HEK293 (cell line): ENCODE data around the gene ADA.

Source experiments
- CTCF ChIA-PET: fragments of 350-600 bp; formaldehyde crosslinking; extraction: SDS; loops from one replicate; lab custom pipeline; 2021; ENCODE audit warnings: antibody characterized with exemption; lab: Yijun Ruan, JAX
- POLR2A ChIA-PET: fragments of 300-600 bp; formaldehyde crosslinking; extraction: SDS; loops from one replicate; lab custom pipeline; 2020; ENCODE audit warnings: antibody characterized with exemption, inconsistent platforms; lab: Yijun Ruan, JAX
- H3K27ac ChIP-seq: fragments of 200-500 bp; sonication (Bioruptor generic); 2 replicates; pipeline ENCODE4 v1.5.1; 2014; ENCODE audit warnings: low read depth, low read length, control low read depth, inconsistent platforms; ENCODE audit errors: extremely low read depth
- H3K36me3 ChIP-seq, 2 experiments: fragments of 200-500 bp in 1 of 2; sonication (Bioruptor generic) in 1 of 2; 1 replicate in 1 of 2; 2 replicates in 1 of 2; pipeline ENCODE4 v1.5.1; 2014 to 2017; ENCODE audit warnings: inconsistent platforms in 2 of 2, low read length in 2 of 2; ENCODE audit not compliant: control insufficient read depth in 2 of 2, insufficient read depth in 1 of 2
- H3K4me1 ChIP-seq: fragments of 200-500 bp; sonication (Bioruptor generic); 2 replicates; pipeline ENCODE4 v1.5.1; 2014; ENCODE audit warnings: mild to moderate bottlenecking, low read length, inconsistent platforms; ENCODE audit not compliant: control insufficient read depth, insufficient read depth
- H3K4me3 ChIP-seq: 2 replicates; pipeline ENCODE4 v1.5.1; 2011; ENCODE audit warnings: low read depth, mild to moderate bottlenecking, control low read depth, low read length, moderate library complexity
- H3K9me3 ChIP-seq: fragments of 200-500 bp; sonication (Bioruptor generic); 2 replicates; pipeline ENCODE4 v1.5.1; 2014; ENCODE audit warnings: low read depth, low read length, inconsistent platforms; ENCODE audit not compliant: control insufficient read depth, insufficient read depth
- EGR2 ChIP-seq: fragments of 450-650 bp; formaldehyde crosslinking; IDR thresholded peaks from 2 replicates; pipeline ENCODE4 v1.5.1; 2016; ENCODE audit warnings: low read depth, missing biosample characterization, missing genetic modification characterization
- GFI1B ChIP-seq: fragments of 450-650 bp; formaldehyde crosslinking; IDR thresholded peaks from 2 replicates; pipeline ENCODE4 v1.5.1; 2016; ENCODE audit warnings: missing biosample characterization, missing genetic modification characterization
- KLF9 ChIP-seq: fragments of 450-650 bp; formaldehyde crosslinking; IDR thresholded peaks from 2 replicates; pipeline ENCODE4 v1.5.1; 2016; ENCODE audit warnings: missing biosample characterization, missing genetic modification characterization, low read depth
- PRDM1 ChIP-seq: fragments of 450-650 bp; formaldehyde crosslinking; IDR thresholded peaks from 2 replicates; pipeline ENCODE4; 2016; ENCODE audit warnings: missing biosample characterization, missing genetic modification characterization
- ZBTB48 ChIP-seq: fragments of 450-650 bp; formaldehyde crosslinking; IDR thresholded peaks from 2 replicates; pipeline ENCODE4 v1.5.1; 2016; ENCODE audit warnings: missing biosample characterization, missing genetic modification characterization
- ZBTB8A ChIP-seq: fragments of 450-650 bp; formaldehyde crosslinking; IDR thresholded peaks from 2 replicates; pipeline ENCODE4 v1.5.1; 2016; ENCODE audit warnings: missing biosample characterization, missing genetic modification characterization
- ZFP69B ChIP-seq: fragments of 450-650 bp; formaldehyde crosslinking; IDR thresholded peaks from 2 replicates; pipeline ENCODE4 v1.5.1; 2016; ENCODE audit warnings: missing biosample characterization, missing genetic modification characterization
- ZNF404 ChIP-seq: fragments of 450-650 bp; formaldehyde crosslinking; IDR thresholded peaks from 2 replicates; pipeline ENCODE4 v1.5.1; 2017; ENCODE audit warnings: missing biosample characterization, missing genetic modification characterization
- ZNF560 ChIP-seq: fragments of 450-650 bp; formaldehyde crosslinking; IDR thresholded peaks from 2 replicates; pipeline ENCODE4 v1.5.1; 2017; ENCODE audit warnings: missing biosample characterization, missing genetic modification characterization, borderline replicate concordance
- ZNF654 ChIP-seq: fragments of 450-650 bp; formaldehyde crosslinking; IDR thresholded peaks from 2 replicates; pipeline ENCODE4 v1.5.1; 2016; ENCODE audit warnings: low read depth, missing biosample characterization, missing genetic modification characterization
- ZNF768 ChIP-seq: fragments of 450-650 bp; formaldehyde crosslinking; IDR thresholded peaks from 2 replicates; pipeline ENCODE4 v1.5.1; 2018; ENCODE audit warnings: missing biosample characterization, mild to moderate bottlenecking, missing genetic modification characterization
- TF ChIP-seq, protein P1 (sequence below): fragments of 450-650 bp; formaldehyde crosslinking; conservative IDR thresholded peaks from 2 replicates; pipeline ENCODE4 v1.5.1; 2016; ENCODE audit warnings: low read depth, missing biosample characterization, missing genetic modification characterization
- TF ChIP-seq, protein P2 (sequence below): fragments of 450-650 bp; formaldehyde crosslinking; IDR thresholded peaks from 2 replicates; pipeline ENCODE4 v1.5.1; 2016; ENCODE audit warnings: missing biosample characterization, missing genetic modification characterization
- TF ChIP-seq, protein P3 (sequence below): fragments of 450-650 bp; formaldehyde crosslinking; IDR thresholded peaks from 2 replicates; pipeline ENCODE4 v1.5.1; 2016; ENCODE audit warnings: missing biosample characterization, missing genetic modification characterization, borderline replicate concordance
- TF ChIP-seq, protein P4 (sequence below): fragments of 450-650 bp; formaldehyde crosslinking; IDR thresholded peaks from 2 replicates; pipeline ENCODE4 v1.5.1; 2016; ENCODE audit warnings: missing biosample characterization, missing genetic modification characterization

The ADA gene

DNA sequence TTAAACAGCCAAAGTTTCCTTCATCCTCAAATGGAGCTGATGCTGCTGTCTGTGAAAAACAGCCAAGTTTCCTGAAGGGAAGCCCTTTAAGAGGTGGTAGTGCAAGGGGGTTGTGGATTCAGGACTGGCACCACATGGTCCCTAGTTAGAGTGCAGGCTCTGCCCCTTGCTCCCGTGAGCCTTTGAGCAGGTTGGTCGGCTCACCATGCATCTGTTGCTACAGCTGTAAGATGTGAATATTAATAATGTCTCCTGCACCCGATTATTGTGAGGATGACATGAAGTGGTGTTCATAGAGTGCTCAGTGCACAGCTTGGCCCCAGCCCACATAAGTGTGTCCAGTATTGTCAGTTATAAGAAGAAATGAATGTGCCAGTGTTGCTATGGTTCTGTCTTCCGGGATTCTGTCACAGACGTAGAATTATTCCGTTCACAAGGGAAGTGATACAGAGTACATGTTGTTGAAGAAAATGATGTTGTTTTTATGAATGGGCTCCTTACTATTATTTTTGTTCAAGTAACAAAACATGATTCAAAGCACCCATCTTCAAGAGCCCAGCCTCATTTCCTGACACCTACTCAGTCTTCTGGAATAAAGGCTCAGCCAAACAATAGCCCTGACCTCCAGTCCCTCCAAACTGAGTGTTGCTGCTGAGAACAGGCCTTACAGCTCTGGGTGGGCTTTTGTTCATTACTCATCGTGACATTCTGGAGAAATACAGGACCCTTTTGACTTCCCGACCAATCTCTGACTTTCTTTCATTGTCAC, 72.0 kb downstream of the ADA start (continued):
- TF ChIP-seq, protein P1, sequence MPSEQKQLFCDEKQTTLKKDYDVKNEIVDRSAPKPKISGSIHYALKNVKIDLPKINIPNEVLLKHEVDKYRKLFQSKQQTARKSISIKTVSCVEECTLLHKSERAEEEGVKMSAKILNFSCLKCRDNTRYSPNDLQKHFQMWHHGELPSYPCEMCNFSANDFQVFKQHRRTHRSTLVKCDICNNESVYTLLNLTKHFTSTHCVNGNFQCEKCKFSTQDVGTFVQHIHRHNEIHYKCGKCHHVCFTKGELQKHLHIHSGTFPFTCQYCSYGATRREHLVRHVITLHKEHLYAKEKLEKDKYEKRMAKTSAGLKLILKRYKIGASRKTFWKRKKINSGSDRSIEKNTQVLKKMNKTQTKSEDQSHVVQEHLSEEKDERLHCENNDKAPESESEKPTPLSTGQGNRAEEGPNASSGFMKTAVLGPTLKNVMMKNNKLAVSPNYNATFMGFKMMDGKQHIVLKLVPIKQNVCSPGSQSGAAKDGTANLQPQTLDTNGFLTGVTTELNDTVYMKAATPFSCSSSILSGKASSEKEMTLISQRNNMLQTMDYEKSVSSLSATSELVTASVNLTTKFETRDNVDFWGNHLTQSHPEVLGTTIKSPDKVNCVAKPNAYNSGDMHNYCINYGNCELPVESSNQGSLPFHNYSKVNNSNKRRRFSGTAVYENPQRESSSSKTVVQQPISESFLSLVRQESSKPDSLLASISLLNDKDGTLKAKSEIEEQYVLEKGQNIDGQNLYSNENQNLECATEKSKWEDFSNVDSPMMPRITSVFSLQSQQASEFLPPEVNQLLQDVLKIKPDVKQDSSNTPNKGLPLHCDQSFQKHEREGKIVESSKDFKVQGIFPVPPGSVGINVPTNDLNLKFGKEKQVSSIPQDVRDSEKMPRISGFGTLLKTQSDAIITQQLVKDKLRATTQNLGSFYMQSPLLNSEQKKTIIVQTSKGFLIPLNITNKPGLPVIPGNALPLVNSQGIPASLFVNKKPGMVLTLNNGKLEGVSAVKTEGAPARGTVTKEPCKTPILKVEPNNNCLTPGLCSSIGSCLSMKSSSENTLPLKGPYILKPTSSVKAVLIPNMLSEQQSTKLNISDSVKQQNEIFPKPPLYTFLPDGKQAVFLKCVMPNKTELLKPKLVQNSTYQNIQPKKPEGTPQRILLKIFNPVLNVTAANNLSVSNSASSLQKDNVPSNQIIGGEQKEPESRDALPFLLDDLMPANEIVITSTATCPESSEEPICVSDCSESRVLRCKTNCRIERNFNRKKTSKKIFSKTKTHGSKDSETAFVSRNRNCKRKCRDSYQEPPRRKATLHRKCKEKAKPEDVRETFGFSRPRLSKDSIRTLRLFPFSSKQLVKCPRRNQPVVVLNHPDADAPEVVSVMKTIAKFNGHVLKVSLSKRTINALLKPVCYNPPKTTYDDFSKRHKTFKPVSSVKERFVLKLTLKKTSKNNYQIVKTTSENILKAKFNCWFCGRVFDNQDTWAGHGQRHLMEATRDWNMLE (tag by site-specific recombination): no peak
- TF ChIP-seq GFI1B (tag by site-specific recombination) (no peak), KLF9 (no peak), ZNF768 (tag by site-specific recombination) (no peak), ZFP69B (tag by site-specific recombination) (no peak), ZNF404 (tag by site-specific recombination) (no peak)
- TF ChIP-seq, all 188 proteins: peak for 0

DNA sequence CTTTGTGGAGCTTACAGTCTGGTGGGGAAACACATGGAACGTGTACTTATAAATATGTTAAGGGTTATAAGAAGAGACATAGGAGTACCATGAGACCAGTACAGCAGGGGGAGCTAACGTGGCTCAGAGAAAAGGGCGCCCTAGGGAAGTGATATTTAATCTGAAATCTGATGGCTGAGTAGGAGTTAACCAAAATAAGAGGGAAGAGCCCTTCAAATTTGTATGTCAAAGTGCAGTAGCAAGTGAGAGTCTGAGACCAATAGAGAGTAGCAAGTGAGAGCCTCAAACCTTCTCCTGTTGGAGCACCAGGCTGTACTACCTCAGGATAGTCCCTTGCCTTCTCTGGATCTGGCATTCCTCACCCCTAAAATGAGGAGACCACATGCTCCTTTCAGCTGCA, 75.2 kb downstream of the ADA start:
- no peaks in the 10 kb centered on the region for H3K9me3 ChIP-seq
- H3K36me3 ChIP-seq: no peaks in the 10 kb centered on the region
- no peak overlapping the region for H3K27ac ChIP-seq
- no peak overlapping the region for H3K4me3 ChIP-seq
- H3K4me1 ChIP-seq: peaks cover 5% of the 10 kb centered on the region
- CTCF ChIA-PET: interaction anchor here (0.5 to 2.2 kb wide), 13 partner anchors 9 to 312 kb away, joined by 3 to 10 read pairs (median 4); no protein-coding TSS in a partner anchor
- POLR2A ChIA-PET: no interaction called here
- TF ChIP-seq ZBTB48 (tag by site-specific recombination) (no peak), ZNF654 (tag by site-specific recombination) (peak; percentile 23), EGR2 (peak; percentile 21; the same call in 1 of the 2 replicates), ZBTB8A (no peak), ZNF560 (tag by site-specific recombination) (no peak), PRDM1 (tag by site-specific recombination) (peak; percentile 82)
- TF ChIP-seq, protein P2, sequence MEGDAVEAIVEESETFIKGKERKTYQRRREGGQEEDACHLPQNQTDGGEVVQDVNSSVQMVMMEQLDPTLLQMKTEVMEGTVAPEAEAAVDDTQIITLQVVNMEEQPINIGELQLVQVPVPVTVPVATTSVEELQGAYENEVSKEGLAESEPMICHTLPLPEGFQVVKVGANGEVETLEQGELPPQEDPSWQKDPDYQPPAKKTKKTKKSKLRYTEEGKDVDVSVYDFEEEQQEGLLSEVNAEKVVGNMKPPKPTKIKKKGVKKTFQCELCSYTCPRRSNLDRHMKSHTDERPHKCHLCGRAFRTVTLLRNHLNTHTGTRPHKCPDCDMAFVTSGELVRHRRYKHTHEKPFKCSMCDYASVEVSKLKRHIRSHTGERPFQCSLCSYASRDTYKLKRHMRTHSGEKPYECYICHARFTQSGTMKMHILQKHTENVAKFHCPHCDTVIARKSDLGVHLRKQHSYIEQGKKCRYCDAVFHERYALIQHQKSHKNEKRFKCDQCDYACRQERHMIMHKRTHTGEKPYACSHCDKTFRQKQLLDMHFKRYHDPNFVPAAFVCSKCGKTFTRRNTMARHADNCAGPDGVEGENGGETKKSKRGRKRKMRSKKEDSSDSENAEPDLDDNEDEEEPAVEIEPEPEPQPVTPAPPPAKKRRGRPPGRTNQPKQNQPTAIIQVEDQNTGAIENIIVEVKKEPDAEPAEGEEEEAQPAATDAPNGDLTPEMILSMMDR (tag by site-specific recombination): peak; percentile 45
- TF ChIP-seq, protein P3, sequence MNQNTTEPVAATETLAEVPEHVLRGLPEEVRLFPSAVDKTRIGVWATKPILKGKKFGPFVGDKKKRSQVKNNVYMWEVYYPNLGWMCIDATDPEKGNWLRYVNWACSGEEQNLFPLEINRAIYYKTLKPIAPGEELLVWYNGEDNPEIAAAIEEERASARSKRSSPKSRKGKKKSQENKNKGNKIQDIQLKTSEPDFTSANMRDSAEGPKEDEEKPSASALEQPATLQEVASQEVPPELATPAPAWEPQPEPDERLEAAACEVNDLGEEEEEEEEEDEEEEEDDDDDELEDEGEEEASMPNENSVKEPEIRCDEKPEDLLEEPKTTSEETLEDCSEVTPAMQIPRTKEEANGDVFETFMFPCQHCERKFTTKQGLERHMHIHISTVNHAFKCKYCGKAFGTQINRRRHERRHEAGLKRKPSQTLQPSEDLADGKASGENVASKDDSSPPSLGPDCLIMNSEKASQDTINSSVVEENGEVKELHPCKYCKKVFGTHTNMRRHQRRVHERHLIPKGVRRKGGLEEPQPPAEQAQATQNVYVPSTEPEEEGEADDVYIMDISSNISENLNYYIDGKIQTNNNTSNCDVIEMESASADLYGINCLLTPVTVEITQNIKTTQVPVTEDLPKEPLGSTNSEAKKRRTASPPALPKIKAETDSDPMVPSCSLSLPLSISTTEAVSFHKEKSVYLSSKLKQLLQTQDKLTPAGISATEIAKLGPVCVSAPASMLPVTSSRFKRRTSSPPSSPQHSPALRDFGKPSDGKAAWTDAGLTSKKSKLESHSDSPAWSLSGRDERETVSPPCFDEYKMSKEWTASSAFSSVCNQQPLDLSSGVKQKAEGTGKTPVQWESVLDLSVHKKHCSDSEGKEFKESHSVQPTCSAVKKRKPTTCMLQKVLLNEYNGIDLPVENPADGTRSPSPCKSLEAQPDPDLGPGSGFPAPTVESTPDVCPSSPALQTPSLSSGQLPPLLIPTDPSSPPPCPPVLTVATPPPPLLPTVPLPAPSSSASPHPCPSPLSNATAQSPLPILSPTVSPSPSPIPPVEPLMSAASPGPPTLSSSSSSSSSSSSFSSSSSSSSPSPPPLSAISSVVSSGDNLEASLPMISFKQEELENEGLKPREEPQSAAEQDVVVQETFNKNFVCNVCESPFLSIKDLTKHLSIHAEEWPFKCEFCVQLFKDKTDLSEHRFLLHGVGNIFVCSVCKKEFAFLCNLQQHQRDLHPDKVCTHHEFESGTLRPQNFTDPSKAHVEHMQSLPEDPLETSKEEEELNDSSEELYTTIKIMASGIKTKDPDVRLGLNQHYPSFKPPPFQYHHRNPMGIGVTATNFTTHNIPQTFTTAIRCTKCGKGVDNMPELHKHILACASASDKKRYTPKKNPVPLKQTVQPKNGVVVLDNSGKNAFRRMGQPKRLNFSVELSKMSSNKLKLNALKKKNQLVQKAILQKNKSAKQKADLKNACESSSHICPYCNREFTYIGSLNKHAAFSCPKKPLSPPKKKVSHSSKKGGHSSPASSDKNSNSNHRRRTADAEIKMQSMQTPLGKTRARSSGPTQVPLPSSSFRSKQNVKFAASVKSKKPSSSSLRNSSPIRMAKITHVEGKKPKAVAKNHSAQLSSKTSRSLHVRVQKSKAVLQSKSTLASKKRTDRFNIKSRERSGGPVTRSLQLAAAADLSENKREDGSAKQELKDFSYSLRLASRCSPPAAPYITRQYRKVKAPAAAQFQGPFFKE (tag by site-specific recombination): no peak
- TF ChIP-seq, protein P4, sequence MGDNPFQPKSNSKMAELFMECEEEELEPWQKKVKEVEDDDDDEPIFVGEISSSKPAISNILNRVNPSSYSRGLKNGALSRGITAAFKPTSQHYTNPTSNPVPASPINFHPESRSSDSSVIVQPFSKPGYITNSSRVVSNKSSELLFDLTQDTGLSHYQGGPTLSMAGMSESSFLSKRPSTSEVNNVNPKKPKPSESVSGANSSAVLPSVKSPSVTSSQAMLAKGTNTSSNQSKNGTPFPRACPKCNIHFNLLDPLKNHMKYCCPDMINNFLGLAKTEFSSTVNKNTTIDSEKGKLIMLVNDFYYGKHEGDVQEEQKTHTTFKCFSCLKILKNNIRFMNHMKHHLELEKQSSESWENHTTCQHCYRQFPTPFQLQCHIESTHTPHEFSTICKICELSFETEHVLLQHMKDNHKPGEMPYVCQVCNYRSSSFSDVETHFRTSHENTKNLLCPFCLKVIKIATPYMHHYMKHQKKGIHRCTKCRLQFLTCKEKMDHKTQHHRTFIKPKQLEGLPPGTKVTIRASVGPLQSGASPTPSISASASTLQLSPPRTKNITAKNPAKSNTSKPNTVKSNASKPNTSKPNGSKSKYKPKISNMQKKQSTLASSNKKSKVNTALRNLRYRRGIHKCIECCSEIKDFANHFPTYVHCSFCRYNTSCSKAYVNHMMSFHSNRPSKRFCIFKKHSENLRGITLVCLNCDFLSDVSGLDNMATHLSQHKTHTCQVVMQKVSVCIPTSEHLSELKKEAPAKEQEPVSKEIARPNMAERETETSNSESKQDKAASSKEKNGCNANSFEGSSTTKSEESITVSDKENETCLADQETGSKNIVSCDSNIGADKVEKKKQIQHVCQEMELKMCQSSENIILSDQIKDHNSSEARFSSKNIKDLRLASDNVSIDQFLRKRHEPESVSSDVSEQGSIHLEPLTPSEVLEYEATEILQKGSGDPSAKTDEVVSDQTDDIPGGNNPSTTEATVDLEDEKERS (tag by site-specific recombination): no peak
